Astrocyte (in vitro differentiated cells and primary cell): ENCODE measurements around the gene KRT82.
"Not testable (repeated sequence)": the region's sequence is repeated elsewhere in the genome, so short reads cannot be mapped to it uniquely, and the experiment has no call there.

Experiments used
- EZH2 ChIP-seq: IDR thresholded peaks from 2 replicates; pipeline ENCODE4 v1.6.1; 2012; ENCODE audit warnings: mild to moderate bottlenecking, low read length, inconsistent platforms; ENCODE audit not compliant: insufficient read depth
- TF ChIP-seq, protein P1 (sequence below): IDR thresholded peaks from 2 replicates; pipeline ENCODE4 v1.5.1; 2011; ENCODE audit warnings: low read depth, mild to moderate bottlenecking, inconsistent platforms, low read length, moderate library complexity; ENCODE audit not compliant: insufficient read depth

DNA sequence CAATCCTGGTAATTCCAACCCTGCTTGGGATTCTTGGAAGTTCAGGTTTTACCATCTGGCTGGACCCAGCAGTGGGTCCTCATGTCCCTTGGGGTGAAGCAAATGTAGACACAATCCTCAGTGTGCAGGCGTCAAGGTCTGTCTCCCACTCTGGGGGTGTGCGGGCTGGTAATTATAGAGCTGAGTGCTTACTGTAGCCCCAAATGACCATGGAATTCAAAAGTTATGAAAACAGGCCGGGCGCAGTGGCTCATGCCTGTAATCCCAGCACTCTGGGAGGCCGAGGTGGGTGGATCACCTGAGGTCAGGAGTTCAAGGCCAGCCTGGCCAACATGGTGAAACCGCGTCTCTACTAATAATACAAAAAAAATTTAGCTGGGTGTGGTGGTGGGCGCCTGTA, 61.1 kb downstream of the KRT82 start:
- TF ChIP-seq, protein P1, sequence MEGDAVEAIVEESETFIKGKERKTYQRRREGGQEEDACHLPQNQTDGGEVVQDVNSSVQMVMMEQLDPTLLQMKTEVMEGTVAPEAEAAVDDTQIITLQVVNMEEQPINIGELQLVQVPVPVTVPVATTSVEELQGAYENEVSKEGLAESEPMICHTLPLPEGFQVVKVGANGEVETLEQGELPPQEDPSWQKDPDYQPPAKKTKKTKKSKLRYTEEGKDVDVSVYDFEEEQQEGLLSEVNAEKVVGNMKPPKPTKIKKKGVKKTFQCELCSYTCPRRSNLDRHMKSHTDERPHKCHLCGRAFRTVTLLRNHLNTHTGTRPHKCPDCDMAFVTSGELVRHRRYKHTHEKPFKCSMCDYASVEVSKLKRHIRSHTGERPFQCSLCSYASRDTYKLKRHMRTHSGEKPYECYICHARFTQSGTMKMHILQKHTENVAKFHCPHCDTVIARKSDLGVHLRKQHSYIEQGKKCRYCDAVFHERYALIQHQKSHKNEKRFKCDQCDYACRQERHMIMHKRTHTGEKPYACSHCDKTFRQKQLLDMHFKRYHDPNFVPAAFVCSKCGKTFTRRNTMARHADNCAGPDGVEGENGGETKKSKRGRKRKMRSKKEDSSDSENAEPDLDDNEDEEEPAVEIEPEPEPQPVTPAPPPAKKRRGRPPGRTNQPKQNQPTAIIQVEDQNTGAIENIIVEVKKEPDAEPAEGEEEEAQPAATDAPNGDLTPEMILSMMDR: not testable (repeated sequence)
- TF ChIP-seq EZH2: not testable (repeated sequence)
